Measurements from ENCODE around the gene RPL13.
A peak's percentile ranks its signal among the peaks of the same experiment; 100 is the strongest.

RPL13 gene

GRCh38 chr16:89589241-89589926 lies 28.9 kb downstream of the RPL13 start:
- no peak overlapping the region for H3K4me3 ChIP-seq (replicated peaks in 1 of 2; ENCODE audit: low read depth in 2 of 2, low read length in 2 of 2)
- no peak for TF ChIP-seq CTCF (IDR thresholded peaks at IDR 0.05; ENCODE audit: low read depth, low read length)
- DNase-seq (ENCODE audit: low read depth in 2 of 2) = no peak

- no peak for DNase-seq (ENCODE audit: low read depth in 2 of 2)
- no peak overlapping the region for H3K4me3 ChIP-seq (replicated peaks in 1 of 2; ENCODE audit: low read depth in 2 of 2, low read length in 2 of 2)
- no peak for TF ChIP-seq CTCF (IDR thresholded peaks at IDR 0.05; ENCODE audit: low read depth, low read length)
Measured at GRCh38 chr16:89593841-89594240, 33.4 kb downstream of the RPL13 start.

- TF ChIP-seq CTCF (IDR thresholded peaks at IDR 0.05; ENCODE audit: low read depth, low read length) = no peak
- no peak for DNase-seq (ENCODE audit: low read depth in 2 of 2)
- H3K4me3 ChIP-seq (replicated peaks in 1 of 2; ENCODE audit: low read depth in 2 of 2, low read length in 2 of 2) = no peak overlapping the region
Measured at GRCh38 chr16:89595330-89596060, 35.0 kb downstream of the RPL13 start.

GRCh38 chr16:89596061-89596689 lies 35.7 kb downstream of the RPL13 start:
- no peak for DNase-seq (ENCODE audit: low read depth in 2 of 2)
- TF ChIP-seq CTCF (IDR thresholded peaks at IDR 0.05; ENCODE audit: low read depth, low read length) = no peak
- no peak overlapping the region for H3K4me3 ChIP-seq (replicated peaks in 1 of 2; ENCODE audit: low read depth in 2 of 2, low read length in 2 of 2)

GRCh38 chr16:89596957-89597649 lies 36.6 kb downstream of the RPL13 start:
- DNase-seq (ENCODE audit: low read depth in 2 of 2) = no peak
- no peak for TF ChIP-seq CTCF (IDR thresholded peaks at IDR 0.05; ENCODE audit: low read depth, low read length)
- no peak overlapping the region for H3K4me3 ChIP-seq (replicated peaks in 1 of 2; ENCODE audit: low read depth in 2 of 2, low read length in 2 of 2)

- DNase-seq (ENCODE audit: low read depth in 2 of 2) = peak in 1 of 2 donors; percentile 46
Measured at GRCh38 chr16:89598199-89598598, 37.7 kb downstream of the RPL13 start.

More at GRCh38 chr16:89598199-89598598, 37.7 kb downstream of the RPL13 start:
- no peak overlapping the region for H3K4me3 ChIP-seq (replicated peaks in 1 of 2; ENCODE audit: low read depth in 2 of 2, low read length in 2 of 2)
- no peak for TF ChIP-seq CTCF (IDR thresholded peaks at IDR 0.05; ENCODE audit: low read depth, low read length)

All from cardiac fibroblast (primary cell).